Progenitor cell of endocrine pancreas (in vitro differentiated cells): ENCODE results near the gene NFYC. TPM values are rescaled to one million over a fixed set of nuclear protein-coding genes. Genes with fewer than 3 reads are reported as not detected.
A peak's percentile ranks its signal among the peaks of the same experiment; 100 is the strongest.

ENCODE experiments used
- DNase-seq: peaks from one replicate; pipeline ENCODE4 v3.0.0; 2021; ENCODE audit warnings: low spot score; ENCODE audit not compliant: unreplicated experiment
- H3K27ac Mint-ChIP-seq: 2 replicates; pipeline ENCODE4 v1.8.0; 2021; ENCODE audit warnings: mild to moderate bottlenecking, moderate library complexity, mixed read lengths
- H3K27me3 Mint-ChIP-seq: 2 replicates; pipeline ENCODE4 v1.8.0; 2021; ENCODE audit warnings: mixed read lengths
- H3K36me3 Mint-ChIP-seq: 2 replicates; pipeline ENCODE4 v1.8.0; 2022; ENCODE audit warnings: mixed read lengths; ENCODE audit not compliant: insufficient read depth
- H3K4me1 Mint-ChIP-seq: 2 replicates; pipeline ENCODE4 v1.8.0; 2021; ENCODE audit warnings: low read depth, mixed read lengths
- H3K4me3 Mint-ChIP-seq: 2 replicates; pipeline ENCODE4 v1.8.0; 2021; ENCODE audit warnings: low read depth, mild to moderate bottlenecking, moderate library complexity, mixed read lengths
- H3K9me3 Mint-ChIP-seq: 2 replicates; pipeline ENCODE4 v1.8.0; 2021; ENCODE audit warnings: low read depth, mixed read lengths
- total RNA-seq: library from RNA; stranded (reverse); gene quantifications from 2 replicates; pipeline ENCODE4 v1.2.1, GENCODE V29; 2021
- TF ChIP-seq, protein P1 (sequence below): fragments of 200-600 bp; sonication (generic); IDR thresholded peaks from one replicate; pipeline ENCODE4 v1.5.0; 2021; ENCODE audit warnings: antibody characterized with exemption, mild to moderate bottlenecking; ENCODE audit not compliant: unreplicated experiment

Gene NFYC
- total RNA-seq, 1 donor from 2014 or later = 73.4 TPM

GRCh38 chr1:40758004-40758403, 66.5 kb downstream of the NFYC start:
- no peak overlapping the region for H3K27ac Mint-ChIP-seq
- no peaks in the 10 kb centered on the region for H3K27me3 Mint-ChIP-seq
- H3K4me1 Mint-ChIP-seq = no peaks in the 10 kb centered on the region
- no peak overlapping the region for H3K4me3 Mint-ChIP-seq
- peaks cover 38% of the 10 kb centered on the region for H3K36me3 Mint-ChIP-seq
- TF ChIP-seq, protein P1, sequence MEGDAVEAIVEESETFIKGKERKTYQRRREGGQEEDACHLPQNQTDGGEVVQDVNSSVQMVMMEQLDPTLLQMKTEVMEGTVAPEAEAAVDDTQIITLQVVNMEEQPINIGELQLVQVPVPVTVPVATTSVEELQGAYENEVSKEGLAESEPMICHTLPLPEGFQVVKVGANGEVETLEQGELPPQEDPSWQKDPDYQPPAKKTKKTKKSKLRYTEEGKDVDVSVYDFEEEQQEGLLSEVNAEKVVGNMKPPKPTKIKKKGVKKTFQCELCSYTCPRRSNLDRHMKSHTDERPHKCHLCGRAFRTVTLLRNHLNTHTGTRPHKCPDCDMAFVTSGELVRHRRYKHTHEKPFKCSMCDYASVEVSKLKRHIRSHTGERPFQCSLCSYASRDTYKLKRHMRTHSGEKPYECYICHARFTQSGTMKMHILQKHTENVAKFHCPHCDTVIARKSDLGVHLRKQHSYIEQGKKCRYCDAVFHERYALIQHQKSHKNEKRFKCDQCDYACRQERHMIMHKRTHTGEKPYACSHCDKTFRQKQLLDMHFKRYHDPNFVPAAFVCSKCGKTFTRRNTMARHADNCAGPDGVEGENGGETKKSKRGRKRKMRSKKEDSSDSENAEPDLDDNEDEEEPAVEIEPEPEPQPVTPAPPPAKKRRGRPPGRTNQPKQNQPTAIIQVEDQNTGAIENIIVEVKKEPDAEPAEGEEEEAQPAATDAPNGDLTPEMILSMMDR = no peak
- DNase-seq = no peak
- H3K9me3 Mint-ChIP-seq = no peaks in the 10 kb centered on the region

DNA sequence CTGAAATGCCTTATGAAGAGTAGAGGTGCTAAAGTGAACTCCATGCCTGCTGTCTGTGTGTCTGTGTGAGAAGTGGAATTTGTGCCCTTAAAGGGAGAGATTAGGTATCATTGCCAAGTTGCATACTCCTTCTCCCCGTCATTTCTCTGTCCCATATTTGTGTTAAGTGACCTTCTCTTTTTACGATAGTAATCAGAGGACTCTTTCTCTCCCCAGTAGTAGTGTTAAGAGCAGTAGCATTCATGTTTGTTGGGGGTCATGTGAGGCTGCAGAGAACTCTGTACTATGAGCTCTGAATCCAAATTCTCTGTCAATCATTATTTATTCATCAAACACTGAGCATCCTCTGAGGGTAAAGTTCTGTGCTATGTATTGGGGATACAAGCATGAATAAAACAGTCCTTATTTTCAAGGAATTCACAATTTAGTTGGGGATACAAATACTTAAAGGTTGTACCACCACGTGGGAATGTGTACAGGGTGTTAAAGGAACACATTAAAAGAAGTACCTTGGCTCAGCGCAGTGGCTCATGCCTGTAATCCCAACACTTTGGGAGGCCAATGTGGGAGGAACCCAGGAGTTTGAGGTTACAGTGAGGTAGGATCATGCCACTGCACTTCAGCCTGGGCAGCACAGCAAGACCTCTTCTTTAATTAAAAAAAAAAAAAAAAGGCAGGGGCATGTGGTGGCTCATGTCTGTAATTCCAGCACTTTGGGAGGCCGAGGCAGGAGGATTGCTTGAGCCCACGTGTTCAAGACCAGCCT, 67.3 kb downstream of the NFYC start:
- Mint-ChIP-seq H3K4me1 (no peaks in the 10 kb centered on the region), H3K9me3 (no peaks in the 10 kb centered on the region), H3K4me3 (no peak overlapping the region), H3K27ac (no peak overlapping the region), H3K27me3 (no peaks in the 10 kb centered on the region), H3K36me3 (peaks cover 33% of the 10 kb centered on the region)
- TF ChIP-seq, protein P1 = no peak
- DNase-seq = no peak

- TF ChIP-seq, protein P1 = no peak
- Mint-ChIP-seq H3K27ac (no peak overlapping the region), H3K4me1 (no peaks in the 10 kb centered on the region), H3K4me3 (no peak overlapping the region), H3K9me3 (no peaks in the 10 kb centered on the region), H3K36me3 (peaks cover 30% of the 10 kb centered on the region), H3K27me3 (no peaks in the 10 kb centered on the region)
- DNase-seq = no peak
These were observed 69.5 kb downstream of the NFYC start for GRCh38 chr1:40760984-40761383.

DNA sequence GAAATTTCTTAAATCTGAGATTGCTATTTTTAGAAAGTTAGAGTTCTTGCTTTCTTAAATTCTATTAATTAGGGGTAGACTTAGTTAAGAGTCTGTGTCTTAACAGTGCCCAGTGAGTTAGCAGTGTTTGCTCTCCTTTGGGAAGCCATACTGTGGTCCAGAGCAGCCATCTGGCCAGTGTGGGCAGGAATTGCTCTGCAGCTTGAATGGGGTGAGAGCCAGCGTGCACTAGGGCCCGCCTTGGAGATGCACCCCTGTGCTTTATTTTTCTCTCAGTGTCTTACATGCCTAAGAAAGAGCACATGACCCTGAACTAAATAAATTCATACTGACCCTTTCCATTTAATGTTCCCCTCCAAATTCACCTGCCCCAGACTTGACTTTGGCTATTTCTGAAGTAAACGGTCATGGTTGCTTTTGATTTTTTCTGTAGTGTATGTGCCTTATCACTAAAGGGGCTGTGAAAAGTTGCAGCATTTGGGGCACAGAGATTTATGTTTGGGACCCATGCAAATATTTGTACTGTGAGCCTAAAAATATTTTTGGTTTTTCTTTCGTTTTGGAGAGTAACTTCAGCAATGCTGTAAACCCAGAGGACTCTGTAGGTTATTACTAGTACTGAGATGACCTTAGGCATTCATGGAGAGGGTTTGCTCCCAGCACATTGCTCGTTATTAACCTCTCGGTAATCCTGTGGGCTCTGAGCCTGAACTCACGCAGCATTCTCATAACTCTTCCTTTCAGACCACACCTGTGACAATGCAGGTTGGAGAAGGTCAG, 70.8 kb downstream of the NFYC start:
- no peak overlapping the region for H3K4me3 Mint-ChIP-seq
- no peak for DNase-seq
- no peaks in the 10 kb centered on the region for H3K27me3 Mint-ChIP-seq
- H3K36me3 Mint-ChIP-seq = peaks cover 30% of the 10 kb centered on the region
- TF ChIP-seq, protein P1 = no peak
- no peaks in the 10 kb centered on the region for H3K9me3 Mint-ChIP-seq
- no peak overlapping the region for H3K27ac Mint-ChIP-seq
- no peaks in the 10 kb centered on the region for H3K4me1 Mint-ChIP-seq

- Mint-ChIP-seq H3K4me3 (no peak overlapping the region), H3K4me1 (no peaks in the 10 kb centered on the region), H3K27me3 (no peaks in the 10 kb centered on the region), H3K36me3 (peaks cover 32% of the 10 kb centered on the region), H3K27ac (peak overlapping the region; percentile 27), H3K9me3 (no peaks in the 10 kb centered on the region)
- TF ChIP-seq, protein P1 = no peak
- DNase-seq = no peak
These were observed 72.4 kb downstream of the NFYC start for GRCh38 chr1:40763742-40764532.
